Activated CD8-positive, alpha-beta memory T cell treated with anti-CD3 and anti-CD28 coated beads, Interleukin-2, amount 50 U/mL, for 1 hour (primary cell): ENCODE measurements around the gene RNF128.
"Not testable (repeated sequence)": the region's sequence is repeated elsewhere in the genome, so short reads cannot be mapped to it uniquely, and the experiment has no call there.

Experiments used
- DNase-seq: peaks from one replicate; pipeline ENCODE4 v3.0.0-alpha.2; 2020; ENCODE audit errors: extremely low read depth

Gene RNF128

GRCh38 chrX:106742805-106743204 is 16.3 kb downstream of the RNF128 start:
- no peak for DNase-seq

GRCh38 chrX:106748377-106748776 is 21.9 kb downstream of the RNF128 start:
- no peak for DNase-seq

- no peak for DNase-seq
Observed at GRCh38 chrX:106751407-106751806, 24.9 kb downstream of the RNF128 start.

GRCh38 chrX:106752101-106752678 is 25.7 kb downstream of the RNF128 start:
- DNase-seq = no peak

- DNase-seq = not testable (repeated sequence)
Observed at GRCh38 chrX:106769288-106769687, 42.8 kb downstream of the RNF128 start.

- no peak for DNase-seq
Observed at GRCh38 chrX:106774981-106775380, 48.5 kb downstream of the RNF128 start.

GRCh38 chrX:106780264-106780663 is 53.8 kb downstream of the RNF128 start:
- DNase-seq = no peak

- DNase-seq = no peak
Observed at GRCh38 chrX:106780664-106781377, 54.3 kb downstream of the RNF128 start.

- DNase-seq = no peak
Observed at GRCh38 chrX:106783716-106784115, 57.2 kb downstream of the RNF128 start.

GRCh38 chrX:106791495-106791894 is 65.0 kb downstream of the RNF128 start:
- DNase-seq = no peak

GRCh38 chrX:106802063-106802387 is 75.5 kb downstream of the RNF128 start:
- no peak for DNase-seq

GRCh38 chrX:106802388-106803275 is 76.1 kb downstream of the RNF128 start, which contains the start of gene TBC1D8B:
Gene TBC1D8B (plus strand): TSS chrX:106802673. CDS start chrX:106802854, 181 bp downstream.
- no peak for DNase-seq

GRCh38 chrX:106811131-106811910 is 84.8 kb downstream of the RNF128 start:
- DNase-seq = no peak

GRCh38 chrX:106812930-106813329 is 86.4 kb downstream of the RNF128 start:
- DNase-seq = not testable (repeated sequence)

- DNase-seq = not testable (repeated sequence)
Observed at GRCh38 chrX:106814093-106814492, 87.6 kb downstream of the RNF128 start.
